ENCODE measurements around the gene PLAAT4. TPM values are rescaled to one million over a fixed set of nuclear protein-coding genes. Genes with fewer than 3 reads are reported as not detected.

The PLAAT4 gene
- total RNA-seq, 4 donors from 2014 or later = 23.5 to 53.6 (median 39.8) TPM

DNA sequence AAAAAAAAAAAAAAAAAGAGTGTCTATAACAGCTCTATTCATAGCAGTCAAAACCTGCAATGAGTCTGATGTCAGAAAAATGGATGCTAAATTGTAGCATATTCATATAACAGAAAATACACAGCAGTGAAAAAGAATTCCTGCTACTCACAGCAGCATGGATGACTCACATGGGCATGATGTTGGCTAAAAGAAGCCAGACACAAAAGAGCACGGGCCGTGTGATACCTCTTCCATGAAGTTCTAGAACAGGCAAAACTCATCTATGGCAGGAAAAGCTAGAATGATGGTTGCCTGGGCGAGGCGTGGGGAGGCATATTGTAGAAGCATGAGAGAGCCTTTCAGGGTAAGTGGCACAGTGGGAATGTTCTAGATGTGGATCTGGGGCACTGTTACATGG, 58.7 kb downstream of the PLAAT4 start:
- no peak for DNase-seq
- WGBS, 2 donors = 91 to 97% methylated on average over 4 of the region's 4 CpGs
- Histone ChIP-seq H3K4me3 (replicated peaks in 1 of 3) (no peak overlapping the region), H3K4me1 (no peaks in the 10 kb centered on the region), H3K9me3 (no peaks in the 10 kb centered on the region), H3K27ac (no peak overlapping the region), H3K36me3 (peaks cover 6 to 8% of the 10 kb centered on the region in 2 donors), H3K27me3 (no peaks in the 10 kb centered on the region)
- intact Hi-C loops (cut with DNase I) = no loop called here
- TF ChIP-seq, protein P1, sequence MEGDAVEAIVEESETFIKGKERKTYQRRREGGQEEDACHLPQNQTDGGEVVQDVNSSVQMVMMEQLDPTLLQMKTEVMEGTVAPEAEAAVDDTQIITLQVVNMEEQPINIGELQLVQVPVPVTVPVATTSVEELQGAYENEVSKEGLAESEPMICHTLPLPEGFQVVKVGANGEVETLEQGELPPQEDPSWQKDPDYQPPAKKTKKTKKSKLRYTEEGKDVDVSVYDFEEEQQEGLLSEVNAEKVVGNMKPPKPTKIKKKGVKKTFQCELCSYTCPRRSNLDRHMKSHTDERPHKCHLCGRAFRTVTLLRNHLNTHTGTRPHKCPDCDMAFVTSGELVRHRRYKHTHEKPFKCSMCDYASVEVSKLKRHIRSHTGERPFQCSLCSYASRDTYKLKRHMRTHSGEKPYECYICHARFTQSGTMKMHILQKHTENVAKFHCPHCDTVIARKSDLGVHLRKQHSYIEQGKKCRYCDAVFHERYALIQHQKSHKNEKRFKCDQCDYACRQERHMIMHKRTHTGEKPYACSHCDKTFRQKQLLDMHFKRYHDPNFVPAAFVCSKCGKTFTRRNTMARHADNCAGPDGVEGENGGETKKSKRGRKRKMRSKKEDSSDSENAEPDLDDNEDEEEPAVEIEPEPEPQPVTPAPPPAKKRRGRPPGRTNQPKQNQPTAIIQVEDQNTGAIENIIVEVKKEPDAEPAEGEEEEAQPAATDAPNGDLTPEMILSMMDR (IDR thresholded peaks at IDR 0.05) = no peak
- no peak for TF ChIP-seq POLR2A (IDR thresholded peaks at IDR 0.05)

Other genes with a start within 250 kb of the PLAAT4 start
- gene SLC22A9, start 167.0 kb upstream of the PLAAT4 start, total RNA-seq = not detected
- gene PLAAT5, start 45.6 kb upstream of the PLAAT4 start, total RNA-seq = 1 to 10 TPM in 1 of 4 donors, under 1 TPM in 3; 0.34 to 1.1 (median 0.59) TPM
- under 1 TPM in 1 of 4 donors, not detected in 3; 0.94 TPM for gene LGALS12, start 30.7 kb upstream of the PLAAT4 start, total RNA-seq
- 1 to 10 TPM in 1 of 4 donors, not detected in 3; 1.4 TPM for gene PLAAT2, start 26.6 kb downstream of the PLAAT4 start, total RNA-seq
- 10 to 100 TPM; 42.8 to 96.0 (median 74.6) TPM for gene PLAAT3, start 77.6 kb downstream of the PLAAT4 start, total RNA-seq
- gene ATL3, start 134.6 kb downstream of the PLAAT4 start, total RNA-seq = 100 to 1,000 TPM in 2 of 4 donors, 10 to 100 TPM in 2; 78.7 to 106 (median 98.4) TPM
- gene RTN3, start 144.7 kb downstream of the PLAAT4 start, total RNA-seq = 100 to 1,000 TPM; 155 to 232 (median 209) TPM
- 10 to 100 TPM; 14.7 to 29.7 (median 18.6) TPM for gene ZFTA, start 232.0 kb downstream of the PLAAT4 start, total RNA-seq